ENCODE data around the gene GCNT2.

DNA sequence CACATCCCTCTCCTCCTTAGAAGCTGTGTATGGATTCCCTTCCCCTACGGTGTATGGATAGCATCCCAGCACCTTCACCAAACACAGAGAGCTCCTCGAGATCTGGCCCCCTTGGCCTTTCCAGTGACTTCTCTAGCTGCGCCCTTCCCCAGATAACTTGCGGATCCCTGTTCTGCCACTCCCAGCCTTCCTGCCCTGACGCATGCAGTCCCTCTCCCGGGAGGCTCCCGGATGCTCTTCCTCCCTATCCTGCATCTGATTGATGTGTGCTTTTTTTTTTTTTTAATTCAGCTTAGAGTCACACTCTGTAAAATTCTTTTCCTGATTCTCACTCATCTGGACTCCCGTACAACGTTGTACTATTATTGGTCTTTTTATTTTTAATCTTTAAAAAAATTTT lies 44.8 kb downstream of the GCNT2 start:
- TF ChIP-seq, protein P1, sequence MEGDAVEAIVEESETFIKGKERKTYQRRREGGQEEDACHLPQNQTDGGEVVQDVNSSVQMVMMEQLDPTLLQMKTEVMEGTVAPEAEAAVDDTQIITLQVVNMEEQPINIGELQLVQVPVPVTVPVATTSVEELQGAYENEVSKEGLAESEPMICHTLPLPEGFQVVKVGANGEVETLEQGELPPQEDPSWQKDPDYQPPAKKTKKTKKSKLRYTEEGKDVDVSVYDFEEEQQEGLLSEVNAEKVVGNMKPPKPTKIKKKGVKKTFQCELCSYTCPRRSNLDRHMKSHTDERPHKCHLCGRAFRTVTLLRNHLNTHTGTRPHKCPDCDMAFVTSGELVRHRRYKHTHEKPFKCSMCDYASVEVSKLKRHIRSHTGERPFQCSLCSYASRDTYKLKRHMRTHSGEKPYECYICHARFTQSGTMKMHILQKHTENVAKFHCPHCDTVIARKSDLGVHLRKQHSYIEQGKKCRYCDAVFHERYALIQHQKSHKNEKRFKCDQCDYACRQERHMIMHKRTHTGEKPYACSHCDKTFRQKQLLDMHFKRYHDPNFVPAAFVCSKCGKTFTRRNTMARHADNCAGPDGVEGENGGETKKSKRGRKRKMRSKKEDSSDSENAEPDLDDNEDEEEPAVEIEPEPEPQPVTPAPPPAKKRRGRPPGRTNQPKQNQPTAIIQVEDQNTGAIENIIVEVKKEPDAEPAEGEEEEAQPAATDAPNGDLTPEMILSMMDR (IDR thresholded peaks at IDR 0.05), result no peak
- TF ChIP-seq POLR2A (IDR thresholded peaks at IDR 0.05), result no peak

All from Peyer's patch (tissue), 4 donors.